Right lobe of liver (tissue), 6 donors: ENCODE data around the gene UROC1. TPM values are rescaled to one million over a fixed set of nuclear protein-coding genes. Genes with fewer than 3 reads are reported as not detected.

Experiments used
- ATAC-seq, 4 donors: fragments of 200-7000 bp; cut with Tn5 transposase; one replicate each; pipeline ENCODE4 v1.9.1; 2020; ENCODE audit warnings: mild to moderate bottlenecking in 4 of 4, moderate library complexity in 4 of 4
- DNase-seq, 3 donors: peaks; one replicate each; pipeline ENCODE4 v3.0.0-alpha.2; 2020
- H3K27ac ChIP-seq, 3 donors: fragments of 200-600 bp; one replicate each; pipeline ENCODE4 v1.8.0; 2022
- H3K27me3 ChIP-seq, 2 donors: fragments of 200-600 bp; one replicate each; pipeline ENCODE4 v1.8.0; 2022
- H3K36me3 ChIP-seq, 4 donors: fragments of 200-600 bp; sonication (generic) in 1 of 4; one replicate each; pipeline versions ENCODE4 v1.5.1 to v1.8.0; 2017 to 2022; ENCODE audit warnings: control low read depth in 1 of 4
- H3K4me1 ChIP-seq, 4 donors: fragments of 200-600 bp; sonication (generic) in 1 of 4; one replicate each; pipeline versions ENCODE4 v1.5.1 to v1.8.0; 2017 to 2022; ENCODE audit warnings: control low read depth in 1 of 4
- H3K4me3 ChIP-seq, 3 donors: fragments of 200-600 bp; one replicate each; pipeline ENCODE4 v1.8.0; 2022
- H3K9me3 ChIP-seq, 4 donors: fragments of 200-600 bp; sonication (generic) in 1 of 4; one replicate each; pipeline versions ENCODE4 v1.5.1 to v1.8.0; 2017 to 2022; ENCODE audit warnings: control low read depth in 1 of 4
- CTCF ChIP-seq, 4 donors: fragments of 200-600 bp in 3 of 4; fragments of 450-650 bp in 1 of 4; IDR thresholded peaks; one replicate each; pipeline versions ENCODE4 v1.5.1 to v1.8.0; 2016 to 2022; ENCODE audit warnings: antibody characterized with exemption in 4 of 4, mild to moderate bottlenecking in 2 of 4
- POLR2A ChIP-seq: fragments of 450-650 bp; IDR thresholded peaks from one replicate; pipeline ENCODE4 v1.6.1; 2017; ENCODE audit warnings: antibody characterized with exemption, mild to moderate bottlenecking
- WGBS: methylation state at CpG from one replicate; pipeline ENCODE4 v1.1.6; 2018; ENCODE audit warnings: low coverage, low lambda C conversion rate; ENCODE audit not compliant: insufficient coverage; ENCODE audit errors: missing lambda C conversion rate; 5-methylcytosine and 5-hydroxymethylcytosine counted together
- intact Hi-C, 2 donors: fragments of 100-400 bp; cut with DNase I; formaldehyde crosslinking; loops; one replicate each; pipeline versions ENCODE4 v1.11.2 to v1.14.1; 2022
- total RNA-seq, 6 experiments: library from RNA; depleted of rRNA in 2 of 6; stranded (reverse); fragments of >200 nt in 2 of 6; fragmentation: NEBNext Ultra II Directional in 3 of 6; extraction: Animal tissue kit (Norgen Biotek cat#: 25700) in 3 of 6; gene quantifications; one replicate each; pipeline versions ENCODE4 v1.1.0 to v1.2.4, GENCODE V29; 2016 to 2023
- donor health status: DM: no; HTN: yes; CAD: no.
- donor health status: DM: no; HTN: no; CAD: no.
- donor health status: DM: no; HTN: no; CAD: no.
- donor health status: DM: no; HTN: yes; CAD: no.
- donor health status: DM: no; HTN: yes; CAD: no.

UROC1 gene
- total RNA-seq, 6 experiments from 2014 or later = 15.1 to 101 (median 55.8) TPM

- TF ChIP-seq POLR2A (no peak), CTCF (IDR thresholded peaks at IDR 0.05) (no peak)
- H3K36me3 ChIP-seq = peaks cover 5 to 22% (median 12%) of the 10 kb centered on the region in 4 donors
- intact Hi-C loops = no loop called here
- no peak for ATAC-seq
- H3K27ac ChIP-seq = peak overlapping the region in 1 of 3 donors; percentile 56
- DNase-seq = no peak
- WGBS = 91% methylated on average over 4 of the region's 17 CpGs
- no peaks in the 10 kb centered on the region for H3K27me3 ChIP-seq
- H3K4me3 ChIP-seq = no peak overlapping the region
- no peaks in the 10 kb centered on the region for H3K9me3 ChIP-seq
- H3K4me1 ChIP-seq = peaks cover 0 to 50% (median 23%) of the 10 kb centered on the region in 4 donors
These were observed 69.3 kb downstream of the UROC1 start for GRCh38 chr3:126448136-126448892.

- ATAC-seq (peak; percentile 10 to 54 (median 20)), DNase-seq (peak in 1 of 3 donors; percentile 61)
- Histone ChIP-seq H3K27me3 (no peaks in the 10 kb centered on the region), H3K4me3 (no peak overlapping the region), H3K4me1 (peaks cover 0 to 50% (median 23%) of the 10 kb centered on the region in 4 donors), H3K36me3 (peaks cover 5 to 22% (median 12%) of the 10 kb centered on the region in 4 donors), H3K27ac (peak overlapping the region in 1 of 3 donors; percentile 56), H3K9me3 (no peaks in the 10 kb centered on the region)
- WGBS = 41% methylated on average over 6 of the region's 12 CpGs
- TF ChIP-seq CTCF (IDR thresholded peaks at IDR 0.05) (no peak), POLR2A (no peak)
- intact Hi-C loops = no loop called here
These were observed 70.0 kb downstream of the UROC1 start for GRCh38 chr3:126447456-126448106.

GRCh38 chr3:126446791-126447190 lies 70.8 kb downstream of the UROC1 start:
- no peaks in the 10 kb centered on the region for H3K9me3 ChIP-seq
- no peak for ATAC-seq
- no peak overlapping the region for H3K4me3 ChIP-seq
- H3K27ac ChIP-seq = peak overlapping the region in 1 of 3 donors; percentile 56
- no peak for DNase-seq
- H3K36me3 ChIP-seq = peaks cover under 1 to 14% (median 10%) of the 10 kb centered on the region in 4 donors
- intact Hi-C loops = no loop called here
- no peaks in the 10 kb centered on the region for H3K27me3 ChIP-seq
- peaks cover 0 to 50% (median 23%) of the 10 kb centered on the region in 4 donors for H3K4me1 ChIP-seq
- 100% methylated on average over 2 of the region's 2 CpGs for WGBS
- TF ChIP-seq POLR2A (no peak), CTCF (IDR thresholded peaks at IDR 0.05) (no peak)

- ATAC-seq = peak; percentile 40 to 55 (median 48)
- Histone ChIP-seq H3K9me3 (no peaks in the 10 kb centered on the region), H3K36me3 (peaks cover 0 to 9% (median 6%) of the 10 kb centered on the region in 4 donors), H3K27ac (peak overlapping the region in 1 of 3 donors; percentile 56), H3K4me1 (peaks cover 0 to 50% (median 23%) of the 10 kb centered on the region in 4 donors), H3K27me3 (no peaks in the 10 kb centered on the region), H3K4me3 (no peak overlapping the region)
- intact Hi-C loops = no loop called here
- 79% methylated on average over 2 of the region's 8 CpGs for WGBS
- no peak for DNase-seq
- no peak for TF ChIP-seq CTCF (IDR thresholded peaks at IDR 0.05)
- no peak for TF ChIP-seq POLR2A
These were observed 71.3 kb downstream of the UROC1 start for GRCh38 chr3:126446301-126446700.
